ENCODE data around the gene GOLGA6D.
A peak's percentile ranks its signal among the peaks of the same experiment; 100 is the strongest.
"Not testable (repeated sequence)": the region's sequence is repeated elsewhere in the genome, so short reads cannot be mapped to it uniquely, and the experiment has no call there.

The GOLGA6D gene

GRCh38 chr15:75293660-75294059 is 11.0 kb downstream of the GOLGA6D start:
- not testable (repeated sequence) for DNase-seq (ENCODE audit: low read depth in 2 of 2)

GRCh38 chr15:75298541-75299310 is 16.1 kb downstream of the GOLGA6D start:
- DNase-seq (ENCODE audit: low read depth in 2 of 2) = not testable (repeated sequence)

- peak; percentile 21 to 30 for DNase-seq (ENCODE audit: low read depth in 2 of 2)
Observed at GRCh38 chr15:75299311-75299688, 16.7 kb downstream of the GOLGA6D start.

- not testable (repeated sequence) for DNase-seq (ENCODE audit: low read depth in 2 of 2)
Observed at GRCh38 chr15:75300026-75300425, 17.4 kb downstream of the GOLGA6D start.

- no peak for DNase-seq (ENCODE audit: low read depth in 2 of 2)
Observed at GRCh38 chr15:75302318-75302717, 19.7 kb downstream of the GOLGA6D start.

GRCh38 chr15:75302753-75303152 is 20.1 kb downstream of the GOLGA6D start:
- not testable (repeated sequence) for DNase-seq (ENCODE audit: low read depth in 2 of 2)

- DNase-seq (ENCODE audit: low read depth in 2 of 2) = no peak
Observed at GRCh38 chr15:75306188-75306587, 23.6 kb downstream of the GOLGA6D start.

GRCh38 chr15:75307778-75308390 is 25.2 kb downstream of the GOLGA6D start:
- no peak for DNase-seq (ENCODE audit: low read depth in 2 of 2)

- no peak for DNase-seq (ENCODE audit: low read depth in 2 of 2)
Observed at GRCh38 chr15:75309711-75310110, 27.1 kb downstream of the GOLGA6D start.

- not testable (repeated sequence) for DNase-seq (ENCODE audit: low read depth in 2 of 2)
Observed at GRCh38 chr15:75312548-75312947, 29.9 kb downstream of the GOLGA6D start.

GRCh38 chr15:75313116-75313845 is 30.6 kb downstream of the GOLGA6D start:
- no peak for DNase-seq (ENCODE audit: low read depth in 2 of 2)

- no peak for DNase-seq (ENCODE audit: low read depth in 2 of 2)
Observed at GRCh38 chr15:75314552-75315290, 32.1 kb downstream of the GOLGA6D start.

- not testable (repeated sequence) for DNase-seq (ENCODE audit: low read depth in 2 of 2)
Observed at GRCh38 chr15:75319231-75319897, 36.7 kb downstream of the GOLGA6D start.

- no peak for DNase-seq (ENCODE audit: low read depth in 2 of 2)
Observed at GRCh38 chr15:75321711-75322110, 39.1 kb downstream of the GOLGA6D start.

GRCh38 chr15:75325922-75326321 is 43.3 kb downstream of the GOLGA6D start:
- DNase-seq (ENCODE audit: low read depth in 2 of 2) = no peak

GRCh38 chr15:75327005-75327404 is 44.4 kb downstream of the GOLGA6D start:
- no peak for DNase-seq (ENCODE audit: low read depth in 2 of 2)

GRCh38 chr15:75327491-75327890 is 44.9 kb downstream of the GOLGA6D start:
- DNase-seq (ENCODE audit: low read depth in 2 of 2) = no peak

- no peak for DNase-seq (ENCODE audit: low read depth in 2 of 2)
Observed at GRCh38 chr15:75328493-75329314, 46.1 kb downstream of the GOLGA6D start.

GRCh38 chr15:75329571-75329970 is 46.9 kb downstream of the GOLGA6D start:
- DNase-seq (ENCODE audit: low read depth in 2 of 2) = no peak

GRCh38 chr15:75332093-75332492 is 49.5 kb downstream of the GOLGA6D start:
- DNase-seq (ENCODE audit: low read depth in 2 of 2) = not testable (repeated sequence)
